WTC11 (cell line): Measurements from ENCODE around the gene GPATCH8. TPM values are rescaled to one million over a fixed set of nuclear protein-coding genes. Genes with fewer than 3 reads are reported as not detected.

Experiments used
- ATAC-seq: fragments of 200-7000 bp; cut with Tn5 transposase; 2 replicates; pipeline ENCODE4 v1.10.0; 2021; ENCODE audit warnings: mild to moderate bottlenecking, moderate library complexity
- CTCF ChIA-PET: fragments of 300-600 bp; sonication (Branson Sonifier 250); formaldehyde crosslinking; loops from one replicate; lab custom pipeline; 2021; ENCODE audit warnings: antibody characterized with exemption; lab: Charles Lee
- POLR2A ChIA-PET: fragments of 350-600 bp; sonication (Branson Sonifier 250); formaldehyde crosslinking; loops from one replicate; lab custom pipeline; 2021; ENCODE audit warnings: antibody characterized with exemption; lab: Charles Lee
- DNase-seq: peaks from one replicate; pipeline ENCODE4 v3.0.0; 2021; ENCODE audit warnings: low spot score
- H3K27ac Mint-ChIP-seq: 2 replicates; pipeline ENCODE4 v1.8.0; 2021; ENCODE audit warnings: mixed read lengths
- H3K27me3 Mint-ChIP-seq: 2 replicates; pipeline ENCODE4 v1.8.0; 2021; ENCODE audit warnings: low read depth, mild to moderate bottlenecking, moderate library complexity, mixed read lengths
- H3K36me3 Mint-ChIP-seq: 2 replicates; pipeline ENCODE4 v1.8.0; 2021; ENCODE audit warnings: mixed read lengths
- H3K4me1 Mint-ChIP-seq: 2 replicates; pipeline ENCODE4 v1.8.0; 2022; ENCODE audit warnings: mixed read lengths
- H3K4me3 Mint-ChIP-seq: 2 replicates; pipeline ENCODE4 v1.8.0; 2021; ENCODE audit warnings: mild to moderate bottlenecking, moderate library complexity, mixed read lengths
- H3K9me3 Mint-ChIP-seq: 2 replicates; pipeline ENCODE4 v1.8.0; 2021; ENCODE audit warnings: mixed read lengths
- ARID4B ChIP-seq: sonication (generic); formaldehyde crosslinking; IDR thresholded peaks from 2 replicates; pipeline ENCODE4 v1.8.0; 2023; ENCODE audit warnings: missing genetic modification reagents, mild to moderate bottlenecking, borderline replicate concordance
- ATF3 ChIP-seq: sonication (generic); formaldehyde crosslinking; conservative IDR thresholded peaks from 2 replicates; pipeline ENCODE4 v1.8.1; 2022; ENCODE audit warnings: mild to moderate bottlenecking, missing genetic modification reagents
- CBFB ChIP-seq: sonication (generic); formaldehyde crosslinking; IDR thresholded peaks from 2 replicates; pipeline ENCODE4 v1.8.1; 2022; ENCODE audit warnings: mild to moderate bottlenecking, low read depth, missing genetic modification reagents
- CTCF ChIP-seq: fragments of 200-600 bp; IDR thresholded peaks from 2 replicates; pipeline ENCODE4 v1.8.0; 2022; ENCODE audit warnings: antibody characterized with exemption
- ETV6 ChIP-seq: sonication (generic); formaldehyde crosslinking; IDR thresholded peaks from 2 replicates; pipeline ENCODE4 v1.8.1; 2022; ENCODE audit warnings: mild to moderate bottlenecking, missing genetic modification reagents
- HMGXB4 ChIP-seq: sonication (generic); formaldehyde crosslinking; IDR thresholded peaks from 2 replicates; pipeline ENCODE4 v1.8.1; 2023; ENCODE audit warnings: mild to moderate bottlenecking, moderate library complexity, missing genetic modification reagents
- MAX ChIP-seq: sonication (generic); formaldehyde crosslinking; IDR thresholded peaks from 2 replicates; pipeline ENCODE4 v1.8.0; 2022; ENCODE audit warnings: mild to moderate bottlenecking, missing genetic modification reagents
- PREB ChIP-seq: sonication (generic); formaldehyde crosslinking; IDR thresholded peaks from 2 replicates; pipeline ENCODE4 v1.8.1; 2022; ENCODE audit warnings: mild to moderate bottlenecking, missing genetic modification reagents, moderate library complexity, borderline replicate concordance
- SOX15 ChIP-seq: fragments of 250-450 bp; sonication (Bioruptor Pico); IDR thresholded peaks from 2 replicates; pipeline ENCODE4 v1.9.0; 2021; ENCODE audit warnings: mild to moderate bottlenecking
- total RNA-seq: library from RNA; stranded (reverse); gene quantifications from 3 replicates; pipeline ENCODE4 v1.2.3, GENCODE V29; 2021

GPATCH8 gene
- total RNA-seq, 1 experiment from 2014 or later, result 51.9 TPM

- TF ChIP-seq CTCF (no peak), ETV6 (CRISPR knock-in tag) (no peak), ATF3 (no peak), PREB (CRISPR knock-in tag) (no peak), SOX15 (CRISPR knock-in tag) (no peak), ARID4B (CRISPR knock-in tag) (no peak), MAX (CRISPR knock-in tag) (no peak)
- ATAC-seq (0 out of 2 replicates have a peak, but pooled peaks have one; percentile 28), DNase-seq (no peak)
- H3K27me3 Mint-ChIP-seq, result no peaks in the 10 kb centered on the region
- H3K9me3 Mint-ChIP-seq, result no peaks in the 10 kb centered on the region
- H3K4me1 Mint-ChIP-seq, result peaks cover 14% of the 10 kb centered on the region
- H3K27ac Mint-ChIP-seq, result peak overlapping the region; percentile 8; the same call in 1 of the 2 replicates
- ChIA-PET CTCF (interaction anchor here (0.8 to 1.4 kb wide), 2 partner anchors 73 to 85 kb away, joined by 3 to 4 read pairs; no protein-coding TSS in a partner anchor), POLR2A (no interaction called here)
- no peak overlapping the region for H3K4me3 Mint-ChIP-seq
- H3K36me3 Mint-ChIP-seq, result peaks cover 12% of the 10 kb centered on the region
Observed at GRCh38 chr17:44438636-44439035, 64.6 kb downstream of the GPATCH8 start.

- CTCF ChIA-PET, result interaction anchor here (1.0 to 1.2 kb wide), 2 partner anchors 51 to 87 kb away, joined by 3 to 8 read pairs; no protein-coding TSS in a partner anchor
- peaks cover 29% of the 10 kb centered on the region for H3K36me3 Mint-ChIP-seq
Observed at GRCh38 chr17:44436336-44436735, 66.9 kb downstream of the GPATCH8 start.

More at GRCh38 chr17:44436336-44436735, 66.9 kb downstream of the GPATCH8 start:
- H3K9me3 Mint-ChIP-seq, result no peaks in the 10 kb centered on the region
- POLR2A ChIA-PET, result no interaction called here
- no peaks in the 10 kb centered on the region for H3K27me3 Mint-ChIP-seq
- no peak for ATAC-seq
- 0 out of 2 replicates have a peak overlapping the region, but pooled peaks have one; percentile 15 for H3K27ac Mint-ChIP-seq
- TF ChIP-seq HMGXB4 (CRISPR knock-in tag), result no peak
- no peak for TF ChIP-seq CBFB (CRISPR knock-in tag)
- TF ChIP-seq, all 79 proteins: peak for 0
- peaks cover 14% of the 10 kb centered on the region for H3K4me1 Mint-ChIP-seq
- H3K4me3 Mint-ChIP-seq, result no peak overlapping the region
- no peak for DNase-seq
